GM20431 (cell line): ENCODE data around the gene CSNK1D.
"Not testable (repeated sequence)": the region's sequence is repeated elsewhere in the genome, so short reads cannot be mapped to it uniquely, and the experiment has no call there.

ENCODE experiments used
- in situ Hi-C: fragments of 300-500 bp; cut with MseI, MboI; formaldehyde crosslinking; loops from one replicate; pipeline ENCODE4 v1.15.0; 2020; ENCODE audit warnings: low sequenced_read_pairs; ENCODE audit not compliant: unreplicated experiment

CSNK1D gene

DNA sequence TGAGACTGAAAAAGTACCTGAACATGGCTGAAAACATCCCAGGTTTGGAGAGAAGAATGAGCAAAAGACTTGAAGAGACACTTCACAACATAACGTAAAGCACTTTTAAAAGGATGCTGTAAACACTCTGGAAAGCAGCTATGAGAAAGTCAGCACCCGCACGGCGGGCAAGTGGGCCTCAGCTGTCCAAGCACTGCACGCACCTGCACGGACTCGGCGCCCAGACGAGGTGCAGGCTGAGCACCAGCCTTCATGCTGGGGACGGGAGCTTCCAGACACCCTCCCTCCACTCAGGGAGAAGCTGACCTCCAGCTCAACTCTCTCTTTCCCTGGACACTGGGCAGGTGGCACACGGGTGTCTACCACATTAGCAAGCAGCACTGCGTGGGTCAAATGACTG, 74.0 kb downstream of the CSNK1D start:
- in situ Hi-C loops = no loop called here

- in situ Hi-C loops = no loop called here
Measured at GRCh38 chr17:82198092-82198491, 75.4 kb downstream of the CSNK1D start.

DNA sequence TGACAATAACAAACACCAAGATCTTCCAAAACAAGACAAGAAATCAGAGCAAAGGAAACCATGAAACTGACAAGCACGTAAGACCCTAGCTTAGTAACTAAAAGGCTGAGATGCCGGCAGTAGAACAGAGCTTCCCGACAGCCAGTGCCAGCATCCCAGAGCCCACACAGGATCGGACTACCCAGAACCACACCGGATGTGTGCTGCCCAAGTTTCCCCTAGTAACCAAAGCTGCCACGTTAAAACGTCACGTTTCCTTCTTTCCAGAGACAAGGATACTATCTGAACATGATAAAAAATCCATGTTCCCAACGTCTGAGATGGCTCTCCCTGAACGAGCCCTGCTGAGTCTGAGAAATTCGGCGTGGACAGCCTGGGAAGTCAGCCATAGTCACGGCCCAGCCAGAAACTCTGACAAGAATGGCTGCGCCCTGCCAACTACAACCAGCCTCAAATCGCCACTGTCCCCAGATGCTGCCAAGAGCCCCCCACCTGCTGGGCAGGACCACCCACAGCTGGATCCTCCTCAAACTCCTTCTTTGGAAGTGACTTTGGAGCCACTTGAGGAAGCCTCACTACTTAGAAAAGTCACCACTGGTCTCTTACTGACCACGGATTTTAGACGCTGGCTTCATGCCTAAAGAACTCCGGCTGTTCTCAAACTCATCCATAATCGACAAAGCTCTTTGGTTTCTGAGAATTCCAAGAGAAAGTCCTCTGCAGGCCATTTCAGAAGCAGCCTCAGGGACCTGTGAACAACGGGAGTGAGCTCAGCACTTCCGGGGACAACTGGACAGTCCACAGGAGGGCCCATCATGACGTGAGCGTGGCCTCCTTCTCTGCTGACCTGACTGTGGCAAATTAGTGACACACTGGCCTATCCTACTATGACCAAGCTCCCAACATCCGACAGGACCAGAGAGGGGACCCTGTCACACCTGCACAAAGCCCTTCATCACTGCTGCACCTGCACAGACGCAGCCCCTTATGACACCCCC, 77.5 kb downstream of the CSNK1D start:
- in situ Hi-C loops = no loop called here

- in situ Hi-C loops = no loop called here
Measured at GRCh38 chr17:82194765-82195164, 78.7 kb downstream of the CSNK1D start.

DNA sequence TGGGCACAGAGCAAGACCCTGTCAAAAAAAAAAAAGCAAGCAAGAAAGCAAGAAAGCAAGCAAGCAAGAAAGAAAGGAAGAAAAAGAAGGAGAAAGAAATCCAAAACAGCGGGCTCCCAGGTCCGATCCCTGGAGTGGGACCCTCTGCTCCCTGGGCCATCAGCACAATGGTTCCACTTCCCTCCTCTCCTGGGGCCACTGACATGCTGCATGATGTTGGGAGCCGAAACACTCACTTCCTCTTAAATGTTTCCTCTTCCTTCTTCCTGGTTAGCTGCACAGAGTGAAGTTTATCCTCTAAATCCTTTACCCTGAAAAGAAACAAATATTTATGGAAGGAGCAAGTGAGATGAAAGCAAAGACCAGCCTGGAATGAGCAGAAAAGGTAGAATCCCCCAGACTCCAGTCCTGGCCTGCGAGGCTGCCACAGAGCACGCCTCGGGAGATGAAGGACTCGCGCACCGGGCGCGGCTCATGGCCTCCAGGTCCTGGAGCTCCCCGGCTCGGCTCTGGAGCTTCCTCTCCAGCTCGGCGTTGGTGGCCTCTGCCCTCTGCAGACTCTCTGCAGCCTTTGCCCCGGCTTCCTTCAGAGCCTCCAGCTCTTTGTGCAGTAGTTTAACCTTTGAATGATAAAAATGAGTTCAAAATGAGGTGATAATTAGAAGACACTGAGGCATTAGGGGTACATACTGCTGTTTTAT, 79.8 kb downstream of the CSNK1D start:
- in situ Hi-C loops = no loop called here

DNA sequence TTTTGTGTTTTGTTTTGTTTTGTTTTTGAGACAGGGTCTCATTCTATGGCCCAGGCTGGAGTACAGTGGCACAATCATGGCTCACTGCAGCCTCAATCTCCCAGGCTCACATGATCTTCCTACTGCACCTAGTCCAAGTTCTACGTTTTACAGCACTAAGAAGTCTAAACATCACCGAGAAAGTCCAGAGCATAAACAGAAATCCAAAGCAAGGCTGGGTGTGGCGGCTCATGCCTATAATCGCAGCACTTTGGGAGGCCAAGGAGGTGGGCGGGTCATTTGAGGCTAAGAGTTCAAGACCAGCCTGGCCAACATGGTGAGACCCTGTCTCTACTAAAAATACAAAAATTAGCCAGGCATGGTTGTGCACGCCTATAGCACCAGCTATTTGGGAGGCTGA, 80.5 kb downstream of the CSNK1D start:
- in situ Hi-C loops = not testable (repeated sequence)
